Measurements from ENCODE around the gene CCL8.

GRCh38 chr17:34308371-34308770 is 10.9 kb upstream of the CCL8 start:
- TF ChIP-seq, protein P1, sequence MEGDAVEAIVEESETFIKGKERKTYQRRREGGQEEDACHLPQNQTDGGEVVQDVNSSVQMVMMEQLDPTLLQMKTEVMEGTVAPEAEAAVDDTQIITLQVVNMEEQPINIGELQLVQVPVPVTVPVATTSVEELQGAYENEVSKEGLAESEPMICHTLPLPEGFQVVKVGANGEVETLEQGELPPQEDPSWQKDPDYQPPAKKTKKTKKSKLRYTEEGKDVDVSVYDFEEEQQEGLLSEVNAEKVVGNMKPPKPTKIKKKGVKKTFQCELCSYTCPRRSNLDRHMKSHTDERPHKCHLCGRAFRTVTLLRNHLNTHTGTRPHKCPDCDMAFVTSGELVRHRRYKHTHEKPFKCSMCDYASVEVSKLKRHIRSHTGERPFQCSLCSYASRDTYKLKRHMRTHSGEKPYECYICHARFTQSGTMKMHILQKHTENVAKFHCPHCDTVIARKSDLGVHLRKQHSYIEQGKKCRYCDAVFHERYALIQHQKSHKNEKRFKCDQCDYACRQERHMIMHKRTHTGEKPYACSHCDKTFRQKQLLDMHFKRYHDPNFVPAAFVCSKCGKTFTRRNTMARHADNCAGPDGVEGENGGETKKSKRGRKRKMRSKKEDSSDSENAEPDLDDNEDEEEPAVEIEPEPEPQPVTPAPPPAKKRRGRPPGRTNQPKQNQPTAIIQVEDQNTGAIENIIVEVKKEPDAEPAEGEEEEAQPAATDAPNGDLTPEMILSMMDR (IDR thresholded peaks at IDR 0.05): no peak
- TF ChIP-seq POLR2A (IDR thresholded peaks at IDR 0.05): no peak
